Mesendoderm (in vitro differentiated cells): Measurements from ENCODE around the gene PTPN4.

Experiments used
- DNase-seq: peaks from one replicate; pipeline ENCODE4 v3.0.0; 2013
- H2AK5ac ChIP-seq: 2 replicates; pipeline ENCODE4 v1.6.1; 2013; ENCODE audit warnings: low read length, inconsistent platforms
- H2BK120ac ChIP-seq: 2 replicates; pipeline ENCODE4 v1.6.1; 2013; ENCODE audit warnings: low read depth, mild to moderate bottlenecking, low read length, moderate library complexity, mixed read lengths
- H2BK15ac ChIP-seq: replicated peaks from 2 replicates; pipeline ENCODE4 v1.6.1; 2013; ENCODE audit warnings: low read depth, mild to moderate bottlenecking, moderate library complexity
- H2BK5ac ChIP-seq: 2 replicates; pipeline ENCODE4 v1.6.1; 2013; ENCODE audit warnings: low read length, inconsistent platforms
- H3K18ac ChIP-seq: 2 replicates; pipeline ENCODE4 v1.6.1; 2013; ENCODE audit warnings: mild to moderate bottlenecking, low read length, mixed read lengths
- H3K23ac ChIP-seq: one replicate; pipeline ENCODE4 v1.6.1; 2013; ENCODE audit warnings: low read length
- H3K27ac ChIP-seq: 2 replicates; pipeline ENCODE4 v1.5.1; 2013; ENCODE audit warnings: low read depth, mild to moderate bottlenecking, inconsistent platforms, low read length, moderate library complexity
- H3K27me3 ChIP-seq: 2 replicates; pipeline ENCODE4 v1.6.1; 2013; ENCODE audit warnings: low read length, control low read depth, mild to moderate bottlenecking, inconsistent platforms; ENCODE audit not compliant: insufficient read depth, poor library complexity
- H3K36me3 ChIP-seq: 2 replicates; pipeline ENCODE4 v1.6.1; 2013; ENCODE audit warnings: low read length, inconsistent platforms; ENCODE audit not compliant: control insufficient read depth, insufficient read depth
- H3K4ac ChIP-seq: one replicate; pipeline ENCODE4 v1.6.1; 2013; ENCODE audit warnings: low read depth, mild to moderate bottlenecking, low read length, moderate library complexity
- H3K4me1 ChIP-seq: 2 replicates; pipeline ENCODE4 v1.6.1; 2013; ENCODE audit warnings: low read depth, low read length, inconsistent platforms; ENCODE audit not compliant: control insufficient read depth
- H3K4me2 ChIP-seq: 2 replicates; pipeline ENCODE4 v1.6.1; 2013; ENCODE audit warnings: low read length
- H3K4me3 ChIP-seq: 2 replicates; pipeline ENCODE4 v1.5.1; 2013; ENCODE audit warnings: mild to moderate bottlenecking, low read length
- H3K56ac ChIP-seq: one replicate; pipeline ENCODE4 v1.6.1; 2013; ENCODE audit warnings: low read length
- H3K79me1 ChIP-seq: 2 replicates; pipeline ENCODE4 v1.6.1; 2013; ENCODE audit warnings: low read length, inconsistent platforms
- H3K79me2 ChIP-seq: 2 replicates; pipeline ENCODE4 v1.6.1; 2013; ENCODE audit warnings: mild to moderate bottlenecking, low read length; ENCODE audit not compliant: control insufficient read depth, insufficient read depth
- H3K9ac ChIP-seq: 2 replicates; pipeline ENCODE4 v1.6.1; 2013; ENCODE audit warnings: low read length, inconsistent platforms
- H4K5ac ChIP-seq: one replicate; pipeline ENCODE4 v1.6.1; 2013; ENCODE audit warnings: low read length
- H4K8ac ChIP-seq: one replicate; pipeline ENCODE4 v1.6.1; 2013; ENCODE audit warnings: low read depth, mild to moderate bottlenecking, control low read depth, low read length, moderate library complexity
- WGBS: extraction: QIAGEN DNeasy Blood & Tissue Kit; methylation state at CpG from one replicate; pipeline ENCODE4 v1.1.7; 2013; ENCODE audit warnings: low lambda C conversion rate, missing lambda C conversion rate; ENCODE audit not compliant: insufficient coverage; ENCODE audit errors: extremely low coverage; 5-methylcytosine and 5-hydroxymethylcytosine counted together

PTPN4 gene

DNA sequence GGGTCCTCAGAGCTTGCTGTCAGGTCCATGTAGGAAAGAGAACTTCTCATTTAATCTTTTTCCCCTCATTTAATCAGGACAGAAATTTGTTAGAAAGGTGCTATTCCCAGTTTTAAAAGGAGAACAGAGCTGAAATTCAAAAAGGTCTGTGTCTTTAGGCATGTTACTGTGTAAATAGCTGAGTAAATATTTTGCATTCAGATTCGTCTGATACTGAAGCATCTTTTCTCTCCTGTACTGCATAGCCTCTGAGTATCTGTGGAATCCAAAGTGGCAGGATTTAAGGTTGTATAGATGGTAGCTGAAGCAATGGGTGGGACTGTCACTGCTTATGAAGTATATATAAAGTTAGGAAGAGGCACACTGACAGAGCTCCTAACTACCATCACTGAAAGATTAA, 9.0 kb downstream of the PTPN4 start:
- Histone ChIP-seq H3K23ac (no peak overlapping the region), H3K9ac (no peak overlapping the region), H4K5ac (no peak overlapping the region), H3K79me1 (peaks cover 15% of the 10 kb centered on the region), H3K79me2 (peaks cover 64% of the 10 kb centered on the region), H2BK15ac (no peak overlapping the region), H3K4me2 (no peak overlapping the region), H3K27ac (no peak overlapping the region), H4K8ac (no peak overlapping the region), H3K27me3 (no peaks in the 10 kb centered on the region), H3K56ac (no peak overlapping the region), H3K4me1 (peaks cover 13% of the 10 kb centered on the region), H3K4ac (no peak overlapping the region), H3K4me3 (no peak overlapping the region), H2AK5ac (no peak overlapping the region), H2BK5ac (no peak overlapping the region), H3K36me3 (no peaks in the 10 kb centered on the region), H3K18ac (no peak overlapping the region), H2BK120ac (no peak overlapping the region)
- WGBS, result no CpG with 5 or more reads among the region's 1 CpG
- DNase-seq, result no peak

DNA sequence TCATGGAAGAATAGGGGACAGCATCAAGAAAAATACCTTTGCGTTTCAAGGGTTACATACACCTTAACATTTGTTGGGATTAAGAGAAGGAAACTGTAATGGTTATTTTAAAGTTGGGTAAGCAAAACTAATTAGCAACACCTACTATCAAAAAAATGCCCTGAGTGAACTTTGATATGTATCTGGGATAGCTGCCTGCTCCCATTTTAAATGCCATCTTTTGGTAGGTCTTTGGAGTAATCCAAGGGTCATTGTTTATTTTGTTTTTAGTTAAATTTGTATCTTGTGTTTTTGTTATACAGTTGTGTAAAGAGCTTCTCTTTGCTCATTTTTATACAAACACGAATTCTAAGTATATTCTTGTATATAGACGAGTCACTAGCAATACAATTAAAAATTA, 9.9 kb downstream of the PTPN4 start:
- peaks cover 13% of the 10 kb centered on the region for H3K4me1 ChIP-seq
- WGBS, result no CpG with 5 or more reads among the region's 3 CpGs

DNA sequence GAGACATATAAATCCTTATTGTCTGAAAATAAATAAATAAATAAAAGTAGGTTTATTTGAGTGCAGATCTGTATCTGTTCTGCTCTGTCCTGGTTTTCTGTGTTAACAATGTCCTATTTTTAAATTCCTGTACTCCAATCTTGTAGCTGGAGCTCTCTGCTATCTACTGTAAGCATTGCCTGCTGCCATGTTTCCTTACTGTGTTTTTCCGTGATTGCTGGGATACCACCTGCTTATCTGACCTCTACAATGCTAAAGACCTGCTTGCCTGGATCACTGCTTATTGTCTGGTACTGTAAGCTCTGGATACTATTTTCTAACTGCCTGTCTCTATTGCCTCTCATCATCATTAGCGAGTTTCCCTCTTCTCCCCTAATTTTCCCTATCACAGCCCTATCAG, 11.6 kb downstream of the PTPN4 start:
- Histone ChIP-seq H3K4ac (no peak overlapping the region), H3K27me3 (no peaks in the 10 kb centered on the region), H3K79me1 (peaks cover 17% of the 10 kb centered on the region), H3K36me3 (no peaks in the 10 kb centered on the region), H3K4me2 (no peak overlapping the region), H3K23ac (no peak overlapping the region), H2BK5ac (no peak overlapping the region), H4K8ac (no peak overlapping the region), H2BK15ac (no peak overlapping the region), H4K5ac (no peak overlapping the region), H2BK120ac (no peak overlapping the region), H2AK5ac (no peak overlapping the region), H3K4me1 (peaks cover 9% of the 10 kb centered on the region), H3K56ac (no peak overlapping the region), H3K27ac (no peak overlapping the region), H3K4me3 (no peak overlapping the region), H3K79me2 (peaks cover 55% of the 10 kb centered on the region), H3K9ac (no peak overlapping the region), H3K18ac (no peak overlapping the region)
- peak; percentile 33 for DNase-seq
- WGBS, result no CpG with 5 or more reads among the region's 2 CpGs

More for the DNA sequence above, 9.9 kb downstream of the PTPN4 start:
- no peak for DNase-seq
- no peak overlapping the region for H3K9ac ChIP-seq
- peaks cover 61% of the 10 kb centered on the region for H3K79me2 ChIP-seq
- H2BK15ac ChIP-seq, result no peak overlapping the region
- no peak overlapping the region for H2BK5ac ChIP-seq
- H4K5ac ChIP-seq, result no peak overlapping the region
- H2BK120ac ChIP-seq, result no peak overlapping the region
- H3K56ac ChIP-seq, result no peak overlapping the region
- no peak overlapping the region for H3K4ac ChIP-seq
- no peak overlapping the region for H3K27ac ChIP-seq
- H3K4me2 ChIP-seq, result no peak overlapping the region
- H3K18ac ChIP-seq, result no peak overlapping the region
- H4K8ac ChIP-seq, result no peak overlapping the region
- no peak overlapping the region for H3K4me3 ChIP-seq
- H3K36me3 ChIP-seq, result no peaks in the 10 kb centered on the region
- no peak overlapping the region for H2AK5ac ChIP-seq
- H3K23ac ChIP-seq, result no peak overlapping the region
- no peaks in the 10 kb centered on the region for H3K27me3 ChIP-seq
- H3K79me1 ChIP-seq, result peaks cover 15% of the 10 kb centered on the region

DNA sequence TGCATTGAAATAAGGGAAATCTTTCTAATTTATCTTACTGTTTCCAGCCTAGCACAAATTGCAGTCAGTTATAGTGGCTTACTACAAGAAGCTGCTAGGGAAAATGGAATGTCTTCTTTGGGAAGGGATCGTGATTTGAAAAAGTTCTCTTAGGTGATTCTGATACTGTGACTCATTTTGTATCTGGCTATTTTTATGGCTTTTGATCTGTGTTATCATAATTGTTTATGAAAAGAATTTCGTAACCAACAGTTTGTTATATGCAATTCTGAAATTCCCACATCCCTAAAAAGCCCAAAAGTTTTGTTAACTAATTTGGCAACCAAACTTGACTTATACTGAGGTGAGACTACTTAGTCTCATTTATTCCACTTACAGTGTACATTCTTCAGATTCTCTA, 12.4 kb downstream of the PTPN4 start:
- Histone ChIP-seq H3K79me2 (peaks cover 52% of the 10 kb centered on the region), H2BK5ac (no peak overlapping the region), H3K56ac (no peak overlapping the region), H2BK120ac (no peak overlapping the region), H4K8ac (no peak overlapping the region), H3K27ac (no peak overlapping the region), H3K4me1 (peaks cover 6% of the 10 kb centered on the region), H3K79me1 (peaks cover 19% of the 10 kb centered on the region), H3K9ac (no peak overlapping the region), H3K23ac (no peak overlapping the region), H3K4me3 (no peak overlapping the region), H2AK5ac (no peak overlapping the region), H2BK15ac (no peak overlapping the region), H3K36me3 (no peaks in the 10 kb centered on the region), H3K18ac (no peak overlapping the region), H3K4me2 (no peak overlapping the region), H3K4ac (no peak overlapping the region), H4K5ac (no peak overlapping the region), H3K27me3 (no peaks in the 10 kb centered on the region)
- no CpG with 5 or more reads among the region's 2 CpGs for WGBS
- no peak for DNase-seq

DNA sequence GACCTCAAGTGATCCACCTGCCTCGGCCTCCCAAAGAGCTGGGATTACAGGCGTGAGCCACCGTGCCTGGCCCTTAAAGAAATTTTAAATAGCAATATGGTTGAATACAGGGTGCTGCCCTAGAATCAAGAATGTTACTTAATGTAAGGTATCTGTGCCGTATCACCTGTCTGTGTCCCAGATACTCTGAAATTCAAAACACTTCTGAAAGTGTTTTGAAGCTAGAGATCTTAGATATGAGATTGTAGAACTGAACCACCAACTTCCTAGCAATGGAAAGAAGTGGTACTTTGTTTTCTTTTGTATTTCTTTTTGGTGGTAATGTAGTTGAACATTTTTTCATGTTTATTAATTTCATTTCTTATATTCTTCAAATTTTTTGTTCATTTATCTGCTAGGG, 13.0 kb downstream of the PTPN4 start:
- H3K4me1 ChIP-seq, result peaks cover 6% of the 10 kb centered on the region
- peaks cover 48% of the 10 kb centered on the region for H3K79me2 ChIP-seq
- no CpG with 5 or more reads among the region's 4 CpGs for WGBS
- H2BK120ac ChIP-seq, result no peak overlapping the region
- H3K56ac ChIP-seq, result no peak overlapping the region
- no peak overlapping the region for H3K18ac ChIP-seq
- no peak overlapping the region for H4K5ac ChIP-seq
- H2BK5ac ChIP-seq, result no peak overlapping the region
- no peak overlapping the region for H3K9ac ChIP-seq
- no peak overlapping the region for H3K23ac ChIP-seq
- H3K4me2 ChIP-seq, result no peak overlapping the region
- no peak overlapping the region for H3K27ac ChIP-seq
- no peak overlapping the region for H3K4me3 ChIP-seq
- H3K36me3 ChIP-seq, result no peaks in the 10 kb centered on the region
- H3K79me1 ChIP-seq, result peaks cover 17% of the 10 kb centered on the region
- no peak overlapping the region for H2AK5ac ChIP-seq
- H2BK15ac ChIP-seq, result no peak overlapping the region
- no peaks in the 10 kb centered on the region for H3K27me3 ChIP-seq
- no peak overlapping the region for H4K8ac ChIP-seq
- no peak overlapping the region for H3K4ac ChIP-seq
- no peak for DNase-seq

DNA sequence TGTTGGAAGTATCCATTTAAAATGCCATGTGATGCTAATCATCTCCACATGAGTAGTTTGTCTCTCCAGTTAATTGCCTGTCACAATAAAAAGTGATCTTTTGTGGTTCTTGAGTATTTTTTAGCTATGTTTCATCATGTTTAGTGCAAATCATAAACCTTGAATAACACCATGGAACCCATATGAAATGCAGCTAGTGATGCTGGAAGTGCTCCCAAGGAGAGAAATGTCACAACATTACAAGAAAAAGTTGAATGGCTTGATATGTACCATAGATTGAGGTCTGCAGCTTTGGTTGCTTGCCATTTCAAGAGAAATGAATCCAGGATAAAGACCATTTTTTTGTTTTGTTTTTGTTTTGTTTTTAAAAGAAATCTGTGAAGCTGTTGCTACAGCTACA, 14.3 kb downstream of the PTPN4 start:
- no peak overlapping the region for H3K18ac ChIP-seq
- no peak overlapping the region for H3K27ac ChIP-seq
- no peak overlapping the region for H2AK5ac ChIP-seq
- H4K5ac ChIP-seq, result no peak overlapping the region
- H3K36me3 ChIP-seq, result no peaks in the 10 kb centered on the region
- no peak overlapping the region for H3K4me2 ChIP-seq
- no peak overlapping the region for H4K8ac ChIP-seq
- H2BK120ac ChIP-seq, result no peak overlapping the region
- peaks cover 13% of the 10 kb centered on the region for H3K79me1 ChIP-seq
- no peak for DNase-seq
- no peak overlapping the region for H3K4me3 ChIP-seq
- H3K27me3 ChIP-seq, result no peaks in the 10 kb centered on the region
- no peak overlapping the region for H3K9ac ChIP-seq
- peaks cover 38% of the 10 kb centered on the region for H3K79me2 ChIP-seq
- no peak overlapping the region for H3K4ac ChIP-seq
- no peak overlapping the region for H3K23ac ChIP-seq
- H3K56ac ChIP-seq, result no peak overlapping the region
- H3K4me1 ChIP-seq, result peaks cover 4% of the 10 kb centered on the region
- H2BK5ac ChIP-seq, result no peak overlapping the region
- H2BK15ac ChIP-seq, result no peak overlapping the region
